Smooth muscle cell of the brain vasculature (primary cell): Measurements from ENCODE around the gene TEX22.

Experiments
- DNase-seq: peaks from one replicate; pipeline ENCODE4 v3.0.0-alpha.2; 2012; ENCODE audit warnings: low read depth, low spot score

TEX22 gene

GRCh38 chr14:105366386-105367074 lies 31.8 kb upstream of the TEX22 start:
- no peak for DNase-seq

- no peak for DNase-seq
Measured at GRCh38 chr14:105367116-105368031, 31.0 kb upstream of the TEX22 start.

GRCh38 chr14:105368032-105368417 lies 30.3 kb upstream of the TEX22 start:
- no peak for DNase-seq

GRCh38 chr14:105368426-105368825 lies 29.9 kb upstream of the TEX22 start:
- no peak for DNase-seq

GRCh38 chr14:105368910-105369652 lies 29.3 kb upstream of the TEX22 start:
- no peak for DNase-seq

- DNase-seq, result no peak
Measured at GRCh38 chr14:105369653-105370040, 28.7 kb upstream of the TEX22 start.

GRCh38 chr14:105374389-105374788 lies 23.9 kb upstream of the TEX22 start:
- no peak for DNase-seq

GRCh38 chr14:105375635-105376057 lies 22.7 kb upstream of the TEX22 start:
- no peak for DNase-seq

- no peak for DNase-seq
Measured at GRCh38 chr14:105376521-105377440, 21.6 kb upstream of the TEX22 start.

- DNase-seq, result no peak
Measured at GRCh38 chr14:105377555-105378182, 20.7 kb upstream of the TEX22 start.

- DNase-seq, result no peak
Measured at GRCh38 chr14:105378199-105378598, 20.1 kb upstream of the TEX22 start.

- DNase-seq, result no peak
Measured at GRCh38 chr14:105378873-105379685, 19.3 kb upstream of the TEX22 start.

- no peak for DNase-seq
Measured at GRCh38 chr14:105379946-105380345, 18.4 kb upstream of the TEX22 start.

GRCh38 chr14:105380756-105381155 lies 17.6 kb upstream of the TEX22 start:
- no peak for DNase-seq

GRCh38 chr14:105381446-105382342 lies 16.6 kb upstream of the TEX22 start:
- DNase-seq, result no peak

- no peak for DNase-seq
Measured at GRCh38 chr14:105382343-105383082, 15.8 kb upstream of the TEX22 start.

GRCh38 chr14:105383083-105383730 lies 15.1 kb upstream of the TEX22 start:
- no peak for DNase-seq
